GM21526 (cell line): ENCODE data around the gene PABPN1.

Experiments
- ATAC-seq: cut with Tn5 transposase; IDR thresholded peaks from one replicate; pipeline ENCODE4 v1.9.1; 2021; ENCODE audit warnings: moderate library complexity; ENCODE audit not compliant: unreplicated experiment, low FRiP score

The PABPN1 gene

DNA sequence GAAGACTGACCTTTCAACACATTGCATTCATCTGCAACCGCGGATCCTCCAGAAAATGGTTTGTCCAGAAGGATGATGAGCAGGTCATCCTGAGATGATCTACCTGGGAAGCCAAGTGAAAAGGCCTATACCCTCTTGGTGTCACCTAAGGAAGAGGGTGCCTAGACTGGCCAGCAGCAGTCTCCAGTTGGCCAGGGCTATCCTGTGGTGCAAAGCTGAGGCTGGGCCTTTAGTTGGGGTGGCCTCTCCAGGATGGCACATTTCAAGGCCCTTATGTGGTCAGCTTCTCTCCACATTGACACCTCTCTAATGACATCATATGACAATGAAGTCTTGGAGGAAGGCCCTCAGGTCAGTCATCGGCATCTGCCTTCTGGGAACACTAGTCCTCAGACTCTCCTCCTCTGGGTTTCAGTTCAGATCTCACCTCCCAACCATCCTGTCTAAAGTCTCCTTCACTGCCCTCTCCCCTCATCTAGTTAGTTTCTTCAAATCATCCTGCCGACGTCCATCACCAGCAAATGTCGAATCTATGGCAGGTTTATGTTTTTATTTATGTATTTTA lies 34.7 kb downstream of the PABPN1 start:
- ATAC-seq = no peak

DNA sequence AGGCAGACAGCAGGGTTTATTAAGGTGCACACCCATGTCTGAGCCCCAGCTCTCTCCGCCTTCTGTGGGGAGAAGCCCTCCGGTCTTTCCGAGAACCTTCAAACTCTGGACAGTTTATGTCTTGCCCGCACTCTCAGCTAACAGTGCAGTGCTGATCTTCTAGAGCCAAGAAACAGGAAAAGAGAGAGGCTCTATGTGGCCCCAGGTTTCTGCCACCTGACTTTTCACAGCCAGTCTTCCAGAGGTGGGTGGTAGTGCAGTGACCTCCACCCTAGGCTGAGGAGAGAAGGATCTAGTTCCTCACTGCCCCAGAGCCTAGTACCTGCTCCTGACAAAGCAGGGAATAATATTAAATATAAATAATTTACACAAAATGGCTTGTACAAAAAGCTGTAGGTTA lies 35.4 kb downstream of the PABPN1 start:
- no peak for ATAC-seq

DNA sequence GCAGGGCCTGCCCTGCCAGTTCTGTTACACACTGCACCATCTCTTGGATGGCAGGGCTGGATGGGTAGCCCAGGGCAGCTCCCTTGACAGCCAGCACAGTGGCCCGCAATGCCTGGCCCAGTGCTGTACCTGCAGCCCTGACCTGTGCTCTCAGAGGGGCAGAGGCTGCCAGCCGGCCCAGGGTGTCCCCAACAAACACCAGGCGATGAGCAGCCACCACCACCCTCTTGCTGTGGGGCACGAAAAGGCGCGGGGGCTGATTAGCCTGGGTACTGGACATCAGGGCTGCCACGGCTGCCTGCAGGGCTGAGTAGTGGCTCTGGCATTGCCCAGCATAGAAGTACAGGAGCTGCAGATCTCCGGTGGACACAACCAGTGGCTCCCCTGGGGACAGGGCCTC lies 36.0 kb downstream of the PABPN1 start:
- ATAC-seq = no peak

DNA sequence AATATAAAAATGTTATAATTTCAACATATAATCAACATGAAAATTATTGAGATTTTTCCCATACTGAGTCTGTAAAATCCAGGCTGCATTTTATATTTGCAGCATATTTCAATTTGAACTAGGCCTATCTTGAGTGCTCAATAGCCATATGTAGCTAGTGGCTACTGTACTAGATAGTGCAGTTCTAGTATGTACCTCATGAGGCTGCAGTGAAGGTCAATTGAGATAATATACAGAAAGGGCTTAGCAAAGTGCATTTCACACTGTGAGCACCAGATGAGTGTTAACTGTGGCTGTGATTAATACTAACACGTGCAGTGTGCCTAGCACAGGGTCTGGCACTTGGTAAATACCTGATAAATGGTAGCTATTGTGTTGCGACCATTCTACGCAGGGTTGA lies 36.8 kb downstream of the PABPN1 start:
- no peak for ATAC-seq

DNA sequence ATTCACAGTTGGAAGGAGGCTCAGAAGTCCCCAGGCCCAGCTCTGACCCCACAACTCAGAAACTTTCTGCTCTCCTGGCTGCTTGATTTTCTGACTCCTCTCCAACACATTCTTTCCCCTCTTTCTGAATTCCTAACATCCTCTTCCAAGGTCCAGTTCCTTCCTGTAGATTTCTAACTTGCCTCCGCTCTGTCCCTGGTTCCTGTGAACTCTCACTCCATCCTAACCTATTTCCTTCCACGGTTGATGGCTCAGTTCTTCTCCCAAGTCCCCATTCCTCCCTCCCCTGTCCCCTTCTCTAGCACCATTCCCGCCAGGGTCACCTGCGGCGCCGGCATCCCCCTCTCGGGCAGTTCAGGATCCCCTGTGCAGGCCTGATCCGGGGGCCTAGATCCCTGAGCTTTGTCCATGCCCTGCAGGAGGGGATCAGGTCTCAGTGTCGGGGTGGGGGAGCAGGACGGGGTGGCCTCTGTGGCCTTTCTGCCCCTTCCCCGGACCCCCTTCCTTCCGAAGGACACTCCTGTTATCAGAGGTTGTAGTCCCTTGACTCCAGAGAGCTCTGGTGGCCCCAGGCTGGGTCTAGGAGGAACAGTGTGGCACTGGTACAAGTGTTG lies 37.4 kb downstream of the PABPN1 start:
- ATAC-seq = no peak

DNA sequence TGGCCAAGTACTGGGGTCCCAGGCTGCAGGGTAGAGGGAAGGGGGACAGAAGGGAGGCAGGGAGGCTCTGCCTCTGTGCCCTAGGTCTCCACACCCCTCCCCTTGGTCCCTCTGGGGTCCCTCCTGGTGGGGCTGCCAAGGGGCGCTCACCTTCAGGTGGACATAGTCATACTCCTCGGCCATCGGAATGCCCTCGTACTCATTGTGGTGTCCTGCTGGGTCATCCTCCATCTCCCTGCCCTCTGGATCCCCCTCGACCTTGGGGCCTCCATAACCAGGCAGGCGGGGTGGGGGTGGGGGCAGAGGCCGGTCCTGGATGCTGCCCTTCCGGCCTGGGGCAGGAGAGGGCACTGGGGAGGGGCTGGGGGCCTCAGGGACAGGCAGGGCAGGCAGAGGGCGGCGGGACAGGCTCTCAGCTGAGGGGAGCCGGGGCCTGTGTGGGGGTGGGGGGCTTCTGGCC lies 37.9 kb downstream of the PABPN1 start:
- no peak for ATAC-seq

DNA sequence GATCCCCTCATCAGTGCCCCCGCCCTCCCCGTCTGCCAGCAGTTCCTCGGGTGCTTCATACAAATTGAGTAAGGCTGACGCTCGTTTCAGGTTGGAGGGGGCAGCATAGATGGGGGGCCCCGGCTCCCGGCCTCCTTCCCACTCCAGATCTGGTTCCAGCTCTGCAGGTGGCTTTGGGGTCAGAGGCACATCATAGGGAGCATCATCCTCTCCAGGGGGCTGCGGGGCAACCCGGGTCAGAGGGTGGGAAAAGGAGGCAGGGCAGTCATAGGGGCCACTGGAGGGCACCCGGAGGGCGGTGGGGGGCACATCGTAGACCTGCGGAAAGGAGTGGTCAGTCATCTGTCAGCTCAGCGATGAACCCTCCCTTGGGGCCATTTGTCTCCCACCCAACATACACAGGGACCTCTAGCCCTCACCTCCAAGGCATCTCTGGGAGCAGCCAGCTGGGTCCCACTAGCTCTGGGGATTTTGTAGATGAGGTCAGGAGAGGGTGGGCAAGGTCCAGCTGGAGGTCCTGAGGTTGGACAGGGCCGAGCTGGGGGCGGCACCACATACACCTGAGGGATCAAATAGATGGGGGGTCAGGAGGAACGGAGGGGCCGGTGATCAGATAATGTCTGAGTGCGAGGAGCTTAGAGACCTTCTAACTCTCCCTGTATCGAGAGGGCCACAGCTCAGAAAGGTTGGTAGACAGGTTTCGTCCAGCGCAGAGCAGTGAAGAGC lies 38.6 kb downstream of the PABPN1 start:
- ATAC-seq = no peak

DNA sequence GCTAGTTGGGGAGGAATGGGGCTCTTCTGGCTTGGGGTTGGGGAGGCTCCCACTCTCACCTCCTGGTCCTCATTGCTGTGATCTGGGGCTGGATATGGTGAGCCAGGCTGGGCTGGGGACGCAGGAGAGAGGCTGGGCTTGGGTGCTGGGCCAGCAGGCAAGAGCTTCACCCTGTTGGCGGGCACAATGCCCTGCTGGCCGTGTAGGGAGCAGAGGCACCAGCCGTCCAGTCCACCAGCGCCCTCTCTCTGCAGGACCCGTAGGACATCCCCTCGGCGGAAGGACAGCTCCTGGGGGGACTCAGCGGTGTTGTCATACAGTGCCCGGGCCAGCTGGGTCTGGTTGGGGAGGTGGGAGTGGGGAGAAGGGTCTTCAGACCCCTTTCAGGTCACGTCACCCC lies 39.2 kb downstream of the PABPN1 start:
- ATAC-seq = no peak

DNA sequence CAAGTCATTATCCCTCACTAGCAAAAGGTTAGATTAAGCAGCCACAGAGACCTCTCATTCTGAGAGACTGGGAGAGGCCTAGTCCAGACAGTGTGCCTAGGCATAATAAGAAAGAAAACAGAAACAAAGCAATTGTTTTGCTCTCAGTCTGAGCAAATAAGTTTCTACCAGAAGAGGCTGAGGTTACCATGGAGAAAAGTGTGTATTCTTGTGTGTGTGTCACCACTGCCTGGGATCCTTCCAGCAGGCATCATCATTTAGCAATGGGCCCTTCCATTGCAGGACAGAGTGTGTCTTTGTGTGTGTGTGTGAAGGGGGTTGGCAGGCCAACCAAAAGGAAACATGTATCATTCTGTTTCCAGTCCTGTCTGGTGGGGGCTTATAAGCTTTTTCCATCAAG lies 40.1 kb downstream of the PABPN1 start:
- ATAC-seq = no peak

DNA sequence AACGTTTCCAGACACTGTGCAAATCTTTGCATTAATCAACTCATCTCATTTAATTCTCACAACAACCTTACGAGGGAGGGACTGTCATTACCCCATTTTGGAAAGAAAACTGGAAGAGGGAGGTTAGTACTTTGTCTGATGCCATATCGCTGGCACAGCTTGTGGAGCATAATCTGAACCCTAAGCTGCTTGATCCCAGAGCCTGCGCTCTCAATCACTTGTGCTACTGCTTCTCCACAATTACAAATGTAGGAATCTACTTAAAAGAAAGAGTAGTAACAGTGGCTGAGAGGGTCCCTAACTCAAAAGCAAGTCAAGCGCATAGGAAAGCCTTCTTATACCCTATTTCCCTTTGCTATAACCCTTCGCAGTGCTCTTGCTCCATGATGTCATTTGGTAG lies 40.5 kb downstream of the PABPN1 start:
- no peak for ATAC-seq

DNA sequence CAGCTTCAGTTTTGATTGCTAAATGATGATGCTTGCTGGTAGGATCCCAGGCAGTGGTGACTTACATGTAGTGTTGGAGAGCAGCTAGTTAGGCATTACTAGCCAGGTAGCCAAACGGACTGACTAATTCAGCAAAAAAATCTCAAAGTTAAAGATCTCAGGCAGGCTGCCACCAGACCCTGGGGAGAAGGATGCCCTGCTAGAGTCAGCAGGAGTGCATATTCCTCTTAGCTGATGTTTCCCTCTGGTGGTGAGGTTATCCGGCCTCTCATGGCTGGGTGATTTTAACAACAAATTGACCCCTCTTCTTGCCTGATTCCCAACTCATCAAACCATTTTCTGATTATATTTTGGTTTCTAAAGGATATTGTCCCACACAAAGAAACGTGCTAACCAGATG lies 40.9 kb downstream of the PABPN1 start:
- no peak for ATAC-seq

DNA sequence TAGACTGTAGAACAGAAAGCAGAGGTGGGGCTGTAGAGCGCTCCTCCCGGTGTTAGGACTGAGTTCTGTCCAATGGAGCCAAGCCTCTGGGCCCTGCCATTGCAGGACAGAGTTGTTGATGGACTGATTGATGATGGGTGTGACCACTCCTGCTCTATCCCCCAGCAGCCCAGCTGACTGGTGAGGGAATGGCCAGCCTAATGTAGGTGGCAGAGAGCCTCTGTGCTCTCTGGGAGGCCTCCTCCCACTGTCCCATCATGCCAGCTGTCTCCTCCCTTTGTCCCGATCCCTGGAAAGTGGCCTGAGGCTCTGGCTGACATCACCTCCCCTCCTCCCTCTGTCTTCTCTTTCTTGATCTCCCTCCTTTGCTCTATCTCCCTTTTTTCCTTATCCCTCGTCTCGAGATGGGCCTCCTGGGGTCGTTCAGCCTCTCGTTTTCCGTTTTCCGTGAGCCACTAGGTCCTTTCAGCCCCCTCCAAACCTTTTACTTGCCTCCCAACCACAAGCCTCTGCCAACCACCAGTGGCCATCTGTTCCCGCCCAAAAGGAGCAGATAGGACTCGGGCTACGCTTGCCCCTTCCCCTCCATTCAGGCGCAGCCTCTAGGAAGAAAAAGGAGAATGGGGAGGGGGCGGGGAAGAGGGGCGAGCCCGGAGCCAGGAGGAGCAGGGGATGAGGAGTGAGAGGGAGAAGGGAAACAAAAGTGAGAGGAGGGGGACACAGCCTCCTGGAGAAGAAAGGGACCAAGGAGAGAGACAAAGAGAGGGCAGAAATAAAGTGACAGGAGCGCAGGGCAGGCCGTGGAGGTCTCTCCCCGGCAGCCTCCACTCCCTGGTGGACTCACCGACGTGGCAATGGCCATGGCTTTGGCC lies 43.1 kb downstream of the PABPN1 start:
- no peak for ATAC-seq

DNA sequence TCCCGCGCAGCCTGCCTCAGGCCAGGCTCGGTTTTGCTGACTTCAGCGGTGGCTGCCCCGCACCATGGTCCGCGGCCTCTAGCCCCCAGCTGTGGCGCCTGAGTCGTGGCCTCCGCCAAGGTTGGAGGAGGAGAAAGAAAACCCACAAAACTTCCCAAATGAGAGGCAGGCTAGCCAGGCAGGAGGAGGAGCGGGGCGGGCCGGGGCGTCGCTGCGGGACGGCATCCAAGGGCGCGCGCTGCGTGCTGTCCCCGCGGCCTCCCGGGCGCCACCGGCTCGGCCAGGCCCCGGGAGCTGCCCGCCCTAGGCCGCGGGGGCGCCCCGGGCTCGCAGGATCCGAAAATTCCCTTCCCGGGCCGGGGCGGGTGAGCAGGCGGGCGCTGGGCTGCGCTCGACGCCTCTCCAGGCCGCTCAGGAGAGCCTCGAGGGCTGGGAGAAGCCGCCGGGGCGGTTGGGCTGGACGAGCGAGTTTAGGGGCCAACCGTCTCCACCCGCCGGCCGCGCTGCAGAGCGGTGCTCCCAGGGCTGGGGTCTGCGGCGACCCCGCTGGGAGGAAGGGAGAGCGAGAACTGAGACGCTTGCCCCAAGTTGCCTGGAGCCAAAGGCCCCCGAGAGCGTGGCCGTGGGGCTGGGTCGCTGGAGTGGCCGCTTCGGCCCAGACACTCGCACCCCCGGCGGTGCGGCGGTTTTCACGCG lies 43.9 kb downstream of the PABPN1 start, which contains the start of gene EFS:
Gene EFS (minus strand): TSS at position 137 of the 696 bp plus-strand sequence. CDS start 147 bp downstream, outside the sequence.
- ATAC-seq = no peak

DNA sequence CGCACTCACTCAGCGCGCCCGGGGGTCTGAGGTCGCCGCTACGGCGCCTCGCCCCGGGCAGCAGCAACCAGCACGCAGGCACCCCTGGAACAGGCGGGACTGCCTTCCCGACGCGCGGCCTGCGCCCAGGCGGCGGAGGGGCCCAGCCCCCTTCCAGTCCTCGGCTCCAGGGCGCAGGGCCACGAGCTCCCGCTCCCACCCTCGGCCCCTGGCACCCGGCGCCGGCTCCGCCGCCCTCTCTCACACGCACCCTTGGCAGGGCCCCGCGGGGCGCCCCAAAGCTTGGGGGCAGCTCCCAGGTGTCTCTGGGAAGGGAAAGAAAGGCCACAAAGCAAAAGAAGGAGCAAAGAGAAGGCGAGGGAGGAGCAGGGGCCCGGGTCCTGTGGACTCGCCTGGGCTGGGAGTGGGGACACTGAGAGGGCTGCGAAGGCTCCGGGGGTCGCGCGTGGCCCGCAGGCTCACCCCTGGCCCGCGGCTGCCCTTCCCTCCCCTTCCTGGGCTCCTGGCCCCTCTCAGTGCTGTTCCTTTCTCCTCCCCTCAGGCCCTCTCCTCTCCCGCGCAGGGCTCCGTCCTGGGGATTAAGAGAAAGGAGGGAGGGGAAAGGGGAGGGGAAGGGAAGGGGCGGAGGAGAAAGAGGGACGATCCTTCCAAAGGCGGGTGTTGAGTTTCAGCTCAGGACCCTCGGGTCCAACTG lies 44.6 kb downstream of the PABPN1 start:
- ATAC-seq = no peak

DNA sequence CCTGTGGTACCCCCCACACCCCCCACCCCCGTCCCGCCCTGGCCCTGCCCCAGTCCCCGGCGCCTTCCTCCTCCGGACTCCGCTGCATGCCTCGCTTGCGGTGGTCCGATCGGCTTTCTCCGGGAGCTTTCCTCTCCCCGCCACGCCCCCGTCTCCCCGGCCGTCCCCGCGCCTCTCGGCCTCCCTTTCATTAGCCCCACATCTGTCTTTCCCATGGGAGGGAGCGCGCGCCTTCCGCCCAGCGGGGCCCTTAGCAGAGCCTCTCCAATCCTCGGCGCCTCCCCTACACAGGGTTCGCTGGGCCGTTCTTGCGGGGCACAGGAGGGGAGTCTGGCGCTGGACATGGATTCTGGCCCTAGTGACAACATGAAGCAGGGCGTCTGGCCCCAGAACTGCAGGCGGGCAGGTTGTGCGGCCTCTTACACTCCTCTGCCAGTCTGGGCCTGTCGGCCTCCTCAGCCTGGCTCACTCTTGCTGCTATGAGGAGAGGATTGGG lies 45.2 kb downstream of the PABPN1 start:
- ATAC-seq = no peak

DNA sequence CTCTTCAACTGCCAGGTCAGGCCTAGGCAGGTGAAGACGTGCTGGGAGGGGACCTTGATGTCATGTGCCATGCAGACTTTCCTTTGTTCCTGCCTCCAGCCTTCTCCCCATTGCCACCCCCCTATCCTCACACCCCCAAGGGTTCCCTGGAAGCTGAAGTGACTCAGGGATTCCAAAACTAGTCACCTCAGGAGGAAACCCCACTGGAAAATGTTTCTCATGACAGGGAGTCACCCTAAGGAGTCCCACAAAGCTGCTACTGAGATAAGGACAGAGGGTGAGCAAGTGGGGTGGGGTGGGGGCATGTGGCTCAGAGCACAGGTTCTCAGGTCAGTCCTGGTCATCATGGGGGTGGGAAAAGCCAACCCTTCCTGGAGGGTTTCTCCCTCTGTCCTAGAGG lies 49.0 kb downstream of the PABPN1 start:
- no peak for ATAC-seq

DNA sequence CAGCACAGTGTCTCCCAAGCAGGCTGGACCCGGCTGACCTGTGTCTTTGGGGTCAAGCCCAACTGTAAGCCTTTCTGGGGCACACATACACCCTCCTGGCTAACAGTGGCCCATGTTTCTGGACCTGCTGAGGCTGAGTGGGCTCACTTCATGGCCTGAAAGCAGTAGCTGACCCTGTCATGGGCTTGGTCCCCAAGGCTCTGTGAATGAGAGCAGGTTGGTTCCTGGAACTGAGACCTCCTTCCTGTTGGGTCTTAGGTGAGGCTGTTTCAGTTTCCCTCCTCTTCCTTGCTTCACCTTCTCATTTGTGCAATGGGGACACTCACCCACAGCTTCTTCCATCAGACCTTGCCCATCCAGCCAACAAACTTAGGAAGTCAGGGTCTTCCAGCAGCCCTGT lies 50.6 kb downstream of the PABPN1 start:
- no peak for ATAC-seq

DNA sequence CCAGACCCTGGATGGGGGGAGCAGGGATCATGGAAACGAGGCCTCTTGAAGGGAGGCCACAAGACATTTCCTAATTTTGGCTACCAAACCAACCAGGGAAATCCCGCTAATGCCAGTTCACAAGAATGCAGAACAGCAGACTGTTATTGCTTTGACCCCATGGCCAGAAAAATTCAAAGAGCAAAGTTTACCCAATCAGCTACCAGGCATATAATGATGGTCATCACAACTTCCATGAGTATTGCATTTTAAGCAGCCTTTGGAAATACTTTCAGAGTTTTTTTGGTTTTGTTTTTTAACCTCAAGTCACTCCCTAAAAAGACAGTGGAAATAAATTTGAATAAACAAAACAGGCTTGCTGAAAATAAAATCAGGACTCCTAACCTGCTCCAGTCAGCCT lies 51.3 kb downstream of the PABPN1 start, which contains the start of gene IL25:
Gene IL25 (plus strand): TSS at position 301 of the 400 bp plus-strand sequence.
- no peak for ATAC-seq

DNA sequence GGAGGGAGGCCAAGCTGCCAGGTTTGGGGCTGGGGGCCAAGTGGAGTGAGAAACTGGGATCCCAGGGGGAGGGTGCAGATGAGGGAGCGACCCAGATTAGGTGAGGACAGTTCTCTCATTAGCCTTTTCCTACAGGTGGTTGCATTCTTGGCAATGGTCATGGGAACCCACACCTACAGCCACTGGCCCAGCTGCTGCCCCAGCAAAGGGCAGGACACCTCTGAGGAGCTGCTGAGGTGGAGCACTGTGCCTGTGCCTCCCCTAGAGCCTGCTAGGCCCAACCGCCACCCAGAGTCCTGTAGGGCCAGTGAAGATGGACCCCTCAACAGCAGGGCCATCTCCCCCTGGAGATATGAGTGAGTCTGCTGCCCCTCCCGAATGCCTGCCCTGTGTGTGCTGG lies 51.8 kb downstream of the PABPN1 start:
- no peak for ATAC-seq
